IPS-NIHi11 (cell line): ENCODE results near the gene BMI1.
"Not testable (repeated sequence)": the region's sequence is repeated elsewhere in the genome, so short reads cannot be mapped to it uniquely, and the experiment has no call there.

Experiments used
- DNase-seq: peaks from one replicate; pipeline ENCODE4 v3.0.0; 2012; ENCODE audit warnings: mixed read lengths, low spot score

The BMI1 gene

DNA sequence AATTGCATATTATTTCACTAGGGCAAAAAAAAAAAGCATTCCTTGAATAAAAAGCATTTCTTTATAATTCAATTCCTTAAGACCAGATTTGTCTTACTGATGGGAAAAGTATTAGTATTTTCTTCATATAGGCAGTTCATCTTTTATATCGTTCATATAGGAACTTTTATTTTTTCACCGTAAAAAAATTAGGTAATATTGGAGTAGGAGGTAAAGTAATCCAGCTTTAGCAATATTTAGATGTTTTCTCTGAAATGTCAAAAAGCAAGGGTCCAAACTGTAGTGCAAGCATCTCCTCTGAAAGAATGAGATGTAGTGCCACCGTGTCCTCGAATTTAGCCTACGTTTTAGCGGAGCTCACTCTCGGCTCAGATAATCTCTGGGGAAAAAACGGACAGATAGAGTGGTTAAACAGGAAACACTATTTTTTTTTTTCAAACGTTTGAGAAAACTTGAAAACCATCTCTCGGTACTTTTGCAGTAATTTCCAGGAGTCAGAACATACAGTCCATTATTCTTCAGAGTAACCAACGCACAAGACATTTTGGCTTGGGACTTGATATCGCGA is 18.9 kb downstream of the BMI1 start:
- no peak for DNase-seq

DNA sequence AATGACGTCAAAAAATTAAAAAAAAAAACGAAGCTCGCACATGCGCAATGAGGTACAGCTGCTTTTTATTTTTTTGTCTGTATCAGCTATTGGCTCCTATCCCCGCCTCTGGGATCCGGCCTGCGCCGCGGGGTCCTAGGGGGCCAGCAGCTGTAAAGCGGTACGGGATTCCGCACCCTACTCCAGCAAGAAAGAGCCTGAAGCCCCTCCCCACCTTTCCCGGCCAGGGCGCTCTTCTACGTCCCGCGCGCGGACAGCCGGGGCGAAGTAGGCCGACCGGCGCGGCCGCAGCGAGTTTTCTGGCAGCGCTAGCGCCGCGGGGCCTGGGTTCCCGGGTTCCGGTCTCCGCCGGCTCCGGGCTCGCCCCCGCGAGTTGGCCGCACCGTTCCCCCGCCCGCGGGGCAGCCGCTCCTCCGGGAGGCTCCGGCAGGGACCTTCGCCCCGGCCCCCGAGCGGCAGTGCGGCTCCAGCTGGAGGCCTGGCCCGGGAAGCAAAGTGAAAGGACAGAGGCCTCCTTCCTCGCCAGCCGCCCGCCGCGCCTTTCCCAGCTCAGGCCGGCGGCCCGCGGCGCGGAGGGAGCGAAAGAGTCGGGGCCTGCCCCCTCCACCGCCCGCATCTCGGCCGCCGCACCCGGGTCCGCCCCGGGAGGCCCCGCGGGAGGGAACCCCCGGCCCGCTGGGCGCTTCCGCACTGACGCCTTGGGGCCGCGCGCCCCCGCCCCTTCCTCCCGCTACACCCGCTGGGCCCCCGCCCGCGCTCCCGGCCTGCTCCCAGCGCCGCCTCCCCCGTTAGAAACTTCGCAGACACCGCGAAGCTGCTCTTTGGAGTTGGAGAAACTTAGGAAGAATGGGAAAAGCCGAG is 19.7 kb downstream of the BMI1 start:
- peak; percentile 66 for DNase-seq

DNA sequence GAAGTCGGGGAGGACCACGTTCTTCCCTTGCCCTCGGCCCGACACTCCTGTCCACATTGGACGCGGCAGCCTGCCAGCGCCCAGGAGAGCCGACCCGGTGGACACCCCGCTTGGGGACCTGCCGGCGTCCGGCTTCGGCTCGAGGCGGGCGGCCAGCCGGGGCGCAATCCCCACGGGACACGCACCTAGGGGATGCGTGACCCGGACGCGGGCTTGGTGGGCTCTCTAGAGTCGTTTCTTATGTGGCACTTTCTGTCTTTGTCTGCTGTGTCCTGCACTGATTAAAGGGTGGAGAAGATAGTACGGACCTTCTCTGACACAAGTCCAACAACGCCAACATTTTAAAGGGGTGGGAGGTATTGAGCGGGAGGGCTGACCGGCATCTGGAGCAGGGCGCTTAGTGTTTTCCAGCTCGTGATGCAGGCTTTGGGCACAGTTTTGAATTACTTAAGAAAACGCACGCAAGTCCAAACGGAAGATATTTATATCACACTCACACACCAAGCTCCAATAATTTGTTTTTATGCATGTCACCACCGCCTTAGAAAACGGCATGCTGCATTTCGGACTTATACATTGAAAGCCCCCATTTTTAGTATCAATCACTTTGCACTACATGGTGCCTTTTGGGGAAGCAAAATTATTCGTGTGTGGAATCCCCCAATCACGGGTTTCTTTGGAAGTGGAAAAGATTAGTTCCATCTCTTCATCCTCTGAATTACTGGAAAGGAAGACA is 20.5 kb downstream of the BMI1 start:
- no peak for DNase-seq

DNA sequence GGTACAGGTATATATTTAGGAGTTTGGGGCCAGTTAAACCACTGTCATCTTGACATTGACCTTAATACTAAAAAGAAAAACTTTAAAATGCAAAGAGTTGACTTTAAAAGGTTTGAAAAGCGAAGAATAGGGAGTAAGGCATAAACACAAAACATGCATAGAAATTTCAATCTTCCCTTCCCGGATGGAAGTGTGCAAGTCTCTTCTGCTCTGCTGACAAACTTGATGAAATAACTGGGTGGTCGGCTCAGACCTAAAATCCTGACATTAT is 21.0 kb downstream of the BMI1 start:
- no peak for DNase-seq

DNA sequence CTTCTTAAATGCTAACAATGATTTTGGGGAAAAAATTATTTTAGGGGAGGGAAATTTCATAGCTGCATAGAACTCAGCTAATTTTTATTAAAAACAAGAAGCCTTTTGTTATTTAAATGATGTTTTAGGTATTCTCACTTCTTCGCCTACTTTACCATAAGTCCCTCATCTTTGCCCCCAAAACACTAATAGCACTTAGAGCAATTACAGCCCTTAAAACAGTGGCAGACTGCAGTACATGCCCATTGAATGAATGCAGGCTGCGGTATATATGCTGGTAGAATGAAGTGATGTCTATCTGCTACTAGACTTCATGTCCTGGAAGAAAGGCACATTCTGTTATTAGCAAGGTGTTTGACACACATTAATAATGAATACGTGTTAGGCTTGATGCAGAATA is 21.5 kb downstream of the BMI1 start:
- DNase-seq: no peak

DNA sequence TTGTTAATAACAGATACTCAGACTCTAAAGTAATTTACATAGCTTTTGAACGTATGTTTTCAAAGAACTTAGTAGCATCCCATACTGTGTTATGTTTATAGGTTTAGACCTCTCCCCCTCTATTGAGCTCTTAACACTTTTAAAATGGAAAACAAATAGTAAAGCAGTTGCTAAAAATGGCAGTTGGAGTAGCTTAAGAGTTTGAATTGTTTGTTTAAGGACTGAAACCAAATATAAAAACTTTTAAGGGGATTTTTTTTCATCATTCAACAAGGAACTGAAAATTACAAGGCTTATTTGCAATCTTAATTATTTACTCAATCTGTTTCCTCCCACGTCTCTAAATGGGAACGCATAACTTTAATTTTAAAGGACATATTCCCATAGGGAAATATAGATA is 22.8 kb downstream of the BMI1 start:
- DNase-seq: no peak

DNA sequence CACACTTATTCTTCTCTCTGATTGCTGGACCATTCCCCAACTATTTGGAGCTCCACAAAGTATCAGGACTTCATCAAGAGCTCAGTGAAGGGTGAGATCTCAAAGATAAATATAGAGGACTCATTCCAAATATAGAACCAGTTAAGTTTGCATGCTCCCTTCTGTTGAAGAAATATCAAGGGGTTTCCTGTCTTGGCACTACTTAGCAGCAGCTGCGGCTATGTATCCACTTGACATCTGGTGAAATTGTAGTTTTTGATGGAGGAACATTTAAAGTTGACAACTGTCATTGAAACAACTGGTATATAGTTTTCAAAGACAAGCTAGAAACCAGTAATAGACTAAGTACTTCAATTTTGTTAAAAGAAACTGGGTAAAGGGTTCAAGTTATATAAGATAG is 23.4 kb downstream of the BMI1 start:
- no peak for DNase-seq

DNA sequence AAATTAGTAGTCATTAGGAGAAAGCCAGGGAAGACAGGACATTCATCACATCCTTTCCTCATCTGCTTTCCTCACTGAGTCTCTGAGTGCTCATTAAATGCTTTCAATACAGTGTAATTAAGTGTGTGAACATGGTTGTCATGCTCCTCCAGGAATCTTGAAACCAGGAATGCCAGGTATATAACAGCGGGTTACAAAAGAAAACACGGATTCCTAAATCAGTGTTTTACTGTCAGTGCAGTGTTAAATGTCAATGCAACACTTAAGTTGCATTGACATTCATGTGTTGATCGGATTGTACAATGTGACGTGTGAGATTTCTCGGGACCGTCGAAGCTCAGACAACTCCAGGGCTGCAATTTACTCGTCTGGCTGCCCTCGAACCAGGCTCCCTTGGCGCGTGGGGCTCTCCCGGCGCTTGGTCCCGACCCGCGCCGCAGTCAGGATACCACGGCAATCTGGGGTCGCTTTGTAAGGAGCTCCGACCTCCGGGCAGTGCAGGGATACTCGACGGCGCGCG is 23.9 kb downstream of the BMI1 start:
- no peak for DNase-seq

DNA sequence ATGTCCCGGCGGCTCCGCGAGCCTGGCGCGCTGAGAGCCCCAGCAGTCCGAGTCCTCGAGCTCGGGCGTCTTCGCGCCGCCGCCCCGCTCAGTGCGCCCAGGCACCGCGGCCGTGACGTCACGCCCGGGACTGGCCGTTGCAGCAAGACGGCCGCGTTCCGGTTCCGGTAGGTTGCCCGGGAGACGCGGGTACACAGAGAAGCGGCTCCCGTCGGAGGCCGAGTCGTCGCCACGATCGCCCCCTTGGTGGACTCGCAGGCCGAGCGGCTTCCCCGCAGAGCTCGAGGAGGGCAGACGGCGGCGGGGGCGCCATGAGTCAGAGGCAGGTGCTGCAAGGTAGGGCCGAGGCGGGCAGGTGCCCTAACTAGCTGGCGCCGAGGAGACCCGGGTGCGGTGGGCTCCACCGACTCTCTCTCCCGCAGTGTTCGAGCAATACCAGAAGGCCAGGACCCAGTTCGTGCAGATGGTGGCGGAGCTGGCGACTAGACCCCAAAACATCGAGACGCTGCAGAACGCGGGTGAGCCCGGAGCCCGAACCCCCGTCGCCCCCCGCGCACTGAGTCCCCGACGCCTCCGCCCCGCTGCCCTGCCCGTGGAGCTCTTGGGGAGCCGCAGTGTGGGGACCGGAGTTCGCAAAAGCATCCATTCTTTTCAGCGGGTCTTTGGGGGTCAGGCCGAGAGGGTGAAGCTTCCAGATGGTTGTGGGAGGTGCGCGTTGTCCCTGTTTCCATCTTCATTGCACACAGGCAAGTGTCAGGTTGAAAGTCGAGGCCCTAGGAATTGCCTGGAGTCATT is 24.6 kb downstream of the BMI1 start, which contains the start of gene SPAG6:
Gene SPAG6, plus strand, starts transcription at position 196 of the 795 bp plus-strand sequence. Its CDS starts 116 bp downstream, at position 312.
- peak; percentile 75 for DNase-seq

DNA sequence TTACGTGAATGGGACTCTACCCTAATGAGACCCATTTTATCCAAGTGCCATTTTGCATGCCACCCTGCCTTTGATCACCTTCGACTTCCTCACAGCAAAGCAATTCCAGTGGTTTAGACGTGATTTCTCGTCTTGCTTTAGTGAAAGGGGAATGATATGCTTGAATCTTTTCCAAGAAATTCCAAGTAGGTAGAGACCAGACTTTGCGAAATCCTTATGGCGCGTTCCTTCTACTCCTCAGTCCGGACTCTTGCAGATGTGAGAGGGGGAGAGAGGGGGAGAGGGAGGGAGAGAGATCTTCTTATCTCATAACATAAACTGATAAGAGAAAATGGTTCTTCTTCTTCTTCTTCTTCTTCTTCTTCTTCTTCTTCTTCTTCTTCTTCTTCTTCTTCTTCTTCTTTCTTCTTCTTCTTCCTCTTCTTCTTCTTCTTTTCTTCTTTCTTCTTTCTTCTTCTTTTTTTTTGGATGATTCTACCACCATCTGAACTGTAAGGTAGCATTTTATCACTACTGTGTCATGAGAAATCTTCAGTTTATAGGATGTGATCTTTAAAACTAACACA is 25.3 kb downstream of the BMI1 start:
- DNase-seq: no peak

DNA sequence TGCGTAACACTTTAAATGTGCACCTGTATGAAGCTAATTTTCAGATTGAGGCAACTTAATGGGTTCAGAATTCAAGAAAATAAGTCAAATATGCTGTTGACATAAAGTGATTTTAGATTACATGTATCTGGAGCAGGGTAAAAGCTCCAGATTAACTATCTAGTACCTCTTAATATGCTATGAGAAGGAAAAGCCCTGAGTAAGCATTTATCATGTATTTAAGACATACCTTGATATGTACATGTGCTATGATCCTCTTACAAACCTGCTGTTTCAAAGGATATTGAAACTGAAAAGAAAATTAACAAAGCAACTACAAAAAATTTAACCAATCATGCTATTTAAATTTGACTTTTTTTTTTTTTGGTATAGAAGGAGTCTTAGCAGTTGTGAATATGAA is 28.9 kb downstream of the BMI1 start:
- no peak for DNase-seq

DNA sequence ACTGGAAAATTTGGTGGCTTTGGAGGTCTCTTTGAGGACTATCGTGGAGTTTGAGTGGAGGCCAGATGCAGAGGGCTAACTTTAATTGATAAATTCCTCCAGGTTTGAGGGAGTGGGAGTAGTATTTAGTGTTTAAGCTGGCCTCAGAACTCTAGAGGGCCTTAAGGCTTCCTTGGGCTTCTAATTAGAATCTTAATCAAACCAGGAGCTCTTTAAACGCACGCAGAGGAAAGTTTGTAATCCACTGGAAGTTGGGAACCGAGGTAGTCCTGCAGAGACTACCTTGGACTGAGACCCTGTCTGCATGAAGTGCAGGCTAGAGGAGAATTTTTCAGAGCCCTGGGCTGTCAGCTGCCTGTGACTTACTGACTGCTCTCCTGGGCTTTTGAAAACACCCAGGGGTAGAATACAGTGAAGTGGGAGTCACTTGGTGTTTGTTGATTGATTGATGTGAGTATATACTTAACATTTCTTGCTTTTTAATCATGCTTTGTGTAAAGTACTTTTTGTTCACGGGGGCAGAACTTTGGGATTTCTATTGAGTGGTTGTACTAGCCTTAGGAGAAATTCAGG is 30.3 kb downstream of the BMI1 start:
- no peak for DNase-seq

DNA sequence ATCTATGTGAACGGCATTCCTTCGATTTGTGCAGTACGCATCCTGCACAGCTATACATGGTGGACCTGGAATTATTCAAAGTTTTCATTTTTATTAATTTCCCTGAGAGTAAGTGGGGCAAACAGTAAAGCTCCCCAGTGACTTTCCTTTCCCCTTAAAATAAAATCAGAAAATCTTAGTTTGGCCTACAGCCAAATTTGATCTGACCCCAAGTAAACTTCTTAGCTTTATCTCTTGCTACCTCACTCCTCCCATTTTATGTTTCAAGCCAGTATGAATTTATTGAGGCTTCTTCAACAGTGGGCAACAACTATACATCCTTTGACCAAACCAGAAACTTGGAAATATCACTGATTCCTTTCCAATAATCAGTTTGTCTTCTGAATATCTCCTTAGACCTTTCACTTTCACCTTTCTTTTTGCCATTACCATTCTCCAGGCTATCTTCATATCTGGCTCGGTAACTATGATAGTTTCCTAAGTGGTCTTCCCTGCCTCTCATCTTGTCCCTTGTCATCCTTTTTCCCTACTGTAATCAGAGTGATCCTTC is 35.5 kb downstream of the BMI1 start:
- no peak for DNase-seq

DNA sequence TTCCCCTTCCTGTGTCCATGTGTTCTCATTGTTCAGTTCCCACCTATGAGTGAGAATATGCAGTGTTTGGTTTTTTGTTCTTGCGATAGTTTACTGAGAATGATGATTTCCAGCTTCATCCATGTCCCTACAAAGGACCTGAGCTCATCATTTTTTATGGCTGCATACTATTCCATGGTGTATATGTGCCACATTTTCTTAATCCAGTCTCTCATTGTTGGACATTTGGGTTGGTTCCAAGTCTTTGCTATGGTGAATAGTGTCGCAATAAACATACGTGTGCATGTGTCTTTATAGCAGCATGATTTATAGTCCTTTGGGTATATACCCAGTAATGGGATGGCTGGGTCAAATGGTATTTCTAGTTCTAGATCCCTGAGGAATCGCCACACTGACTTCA is 36.9 kb downstream of the BMI1 start:
- not testable (repeated sequence) for DNase-seq

DNA sequence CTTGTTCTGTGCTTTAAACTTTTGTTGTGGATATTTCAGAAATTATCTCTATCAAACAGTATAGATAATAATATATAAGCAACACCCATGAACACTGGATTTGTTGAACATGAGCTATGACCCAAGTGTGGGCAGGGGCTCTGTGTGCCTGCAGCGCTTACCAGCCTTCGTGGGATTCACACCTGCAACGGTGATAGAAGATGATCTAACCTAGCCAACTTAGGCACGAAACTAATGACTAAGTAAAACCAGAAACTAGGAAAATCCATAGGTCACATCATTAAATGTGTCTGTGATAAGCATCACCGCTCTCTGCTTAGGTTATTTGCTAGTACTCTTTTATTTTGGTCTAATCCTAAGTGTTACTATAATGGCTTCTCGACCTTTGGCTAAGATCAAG is 42.4 kb downstream of the BMI1 start:
- DNase-seq: no peak

DNA sequence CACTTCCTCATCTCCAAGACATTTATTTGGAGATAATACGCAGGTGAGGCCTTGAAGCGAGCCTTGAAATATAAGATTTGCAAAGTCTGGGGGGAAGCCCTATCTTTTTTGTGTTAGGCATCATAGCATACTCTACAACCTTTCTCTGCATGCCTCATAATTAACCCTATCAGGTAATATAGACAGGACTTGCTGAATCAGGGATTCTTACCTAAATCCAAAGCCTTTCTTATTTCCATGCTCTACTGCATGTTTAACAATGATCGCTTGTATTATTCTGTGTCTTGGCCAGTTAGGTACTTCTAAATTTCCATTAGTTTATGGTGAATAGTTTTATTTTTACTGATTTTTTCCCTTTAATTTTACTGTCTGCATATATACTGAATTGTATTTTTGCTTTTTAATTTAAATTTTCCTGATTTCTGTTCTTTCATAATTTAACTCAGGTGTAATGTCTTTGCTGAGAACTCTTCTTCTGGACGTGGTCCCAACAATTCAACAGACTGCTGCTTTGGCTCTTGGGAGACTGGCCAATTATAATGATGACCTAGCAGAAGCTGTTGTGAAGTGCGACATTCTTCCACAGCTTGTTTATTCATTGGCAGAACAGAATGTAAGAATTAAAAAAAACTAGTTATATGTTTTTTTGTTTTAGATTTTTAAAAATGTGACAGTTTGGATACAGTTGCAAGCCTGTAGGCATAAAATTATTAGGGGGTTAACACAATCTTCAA is 43.7 kb downstream of the BMI1 start:
- DNase-seq: no peak

DNA sequence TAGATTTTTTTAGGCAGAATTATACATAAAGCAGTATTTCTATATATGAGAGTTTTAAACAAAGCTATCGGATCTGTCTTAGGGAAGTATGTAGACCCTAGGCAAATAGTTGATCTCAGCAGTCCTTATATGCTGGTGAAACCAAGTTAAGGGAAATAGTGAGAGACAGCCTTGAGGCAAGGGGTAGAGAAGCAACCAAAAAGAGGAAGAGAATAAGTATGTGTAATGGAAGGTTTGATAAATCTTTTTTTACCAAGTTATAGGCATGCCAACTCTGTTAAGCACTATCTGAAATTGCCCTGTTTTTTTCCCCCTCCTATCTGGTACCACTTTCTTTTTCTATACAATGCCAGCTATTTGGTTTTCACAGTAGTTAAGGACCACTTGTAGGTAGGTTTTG is 44.3 kb downstream of the BMI1 start:
- DNase-seq: no peak

DNA sequence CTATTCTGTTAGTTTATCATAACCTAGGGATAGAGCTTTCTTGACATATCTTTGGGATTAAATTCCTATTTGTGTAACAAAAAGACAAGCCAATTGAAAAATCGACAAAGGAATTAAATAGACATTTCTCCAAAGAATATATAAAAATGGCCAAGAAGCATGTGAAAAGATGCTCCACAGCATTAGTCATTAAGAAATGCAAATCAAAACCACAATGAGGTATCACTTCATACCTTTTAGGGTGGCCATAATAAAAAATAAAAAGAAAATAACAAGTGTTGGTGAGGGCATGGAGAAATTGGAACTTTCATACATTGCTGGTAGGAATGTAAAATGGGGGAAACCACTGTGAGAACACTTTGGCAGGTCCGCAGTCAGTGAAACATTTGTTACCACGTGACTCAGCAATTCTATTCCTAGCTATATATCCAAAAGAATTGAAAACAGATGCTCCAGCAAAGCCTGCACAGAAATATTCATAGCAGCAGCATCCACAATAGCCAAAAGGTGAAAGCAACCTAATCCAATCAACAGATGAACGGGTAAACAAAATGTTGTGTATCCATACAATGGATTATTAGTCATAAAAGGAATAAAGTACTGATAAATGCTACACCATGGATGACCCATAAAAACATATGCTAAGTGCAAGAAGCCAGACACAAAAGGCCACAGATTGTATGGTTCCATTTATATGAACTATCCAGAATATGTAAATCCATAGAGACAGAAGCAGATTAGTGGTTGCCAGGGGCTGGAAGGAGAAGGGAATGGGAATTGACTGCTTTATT is 44.9 kb downstream of the BMI1 start:
- no peak for DNase-seq

DNA sequence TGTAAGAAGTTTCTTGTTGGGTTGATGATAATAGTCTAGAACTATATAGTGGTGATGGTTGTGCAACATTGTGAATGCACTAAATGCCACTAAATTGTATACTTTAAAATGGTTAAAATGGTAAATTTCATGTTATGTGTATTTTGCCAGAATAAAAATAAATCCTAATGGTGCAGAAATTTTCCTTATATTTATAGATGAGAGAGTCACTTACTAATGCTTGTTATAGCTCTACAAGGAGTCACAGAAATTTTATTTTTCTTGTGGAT is 45.5 kb downstream of the BMI1 start:
- no peak for DNase-seq

DNA sequence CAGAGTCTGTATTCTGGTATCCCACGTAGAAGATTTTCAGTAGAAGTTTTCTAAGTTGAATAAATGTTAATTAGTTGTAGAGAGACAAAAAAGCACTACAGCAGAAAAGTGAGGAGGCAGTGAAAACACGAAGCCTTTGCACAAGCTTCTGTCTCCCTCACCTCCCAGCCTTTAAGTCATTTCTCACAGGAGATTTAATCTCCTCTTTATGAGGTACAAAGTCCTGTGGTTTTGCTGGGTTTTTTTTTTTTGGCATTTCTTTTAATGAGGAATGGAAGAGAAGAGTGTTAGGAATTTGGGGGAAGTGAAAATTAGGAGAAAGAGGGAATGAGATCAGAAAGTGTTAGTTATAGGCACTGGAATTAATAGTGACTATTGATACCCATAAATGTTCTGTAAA is 45.9 kb downstream of the BMI1 start:
- no peak for DNase-seq
